SIG-M5 treated with dmso at 0.1 percent for 504 hours (cell line): Measurements from ENCODE around the gene TTLL3.
"Not testable (repeated sequence)": the region's sequence is repeated elsewhere in the genome, so short reads cannot be mapped to it uniquely, and the experiment has no call there.

Source experiments
- DNase-seq: peaks from one replicate; lab custom pipeline; 2025; ENCODE audit not compliant: unreplicated experiment; lab: John Stamatoyannopoulos, UW

Gene TTLL3

GRCh38 chr3:9809615-9810432, at the start of gene TTLL3:
TTLL3 (plus strand) TSS chr3:9810262; CDS start chr3:9810662, 400 bp downstream.
- DNase-seq = no peak

GRCh38 chr3:9760779-9761505, 49.1 kb upstream of the TTLL3 start:
- no peak for DNase-seq

- no peak for DNase-seq
Observed at GRCh38 chr3:9761919-9762318, 48.1 kb upstream of the TTLL3 start.

- no peak for DNase-seq
Observed at GRCh38 chr3:9762871-9763270, 47.2 kb upstream of the TTLL3 start.

GRCh38 chr3:9765865-9766264, 44.2 kb upstream of the TTLL3 start:
- no peak for DNase-seq

GRCh38 chr3:9767418-9767817, 42.6 kb upstream of the TTLL3 start:
- no peak for DNase-seq

GRCh38 chr3:9768141-9768775, 41.8 kb upstream of the TTLL3 start:
- DNase-seq = no peak

GRCh38 chr3:9769012-9769411, 41.0 kb upstream of the TTLL3 start:
- DNase-seq = no peak

- peak; percentile 38 for DNase-seq
Observed at GRCh38 chr3:9769426-9770275, 40.4 kb upstream of the TTLL3 start, which contains the start of gene CAMK1. CAMK1 (minus strand) TSS chr3:9769947; CDS start chr3:9767749, 2,198 bp downstream.

GRCh38 chr3:9770276-9770812, 39.7 kb upstream of the TTLL3 start:
- no peak for DNase-seq

GRCh38 chr3:9771007-9771406, 39.1 kb upstream of the TTLL3 start:
- DNase-seq = not testable (repeated sequence)

GRCh38 chr3:9776896-9777693, 33.0 kb upstream of the TTLL3 start:
- DNase-seq = no peak

GRCh38 chr3:9777694-9778021, 32.4 kb upstream of the TTLL3 start:
- DNase-seq = no peak

- peak; percentile 58 for DNase-seq
Observed at GRCh38 chr3:9778143-9779074, 31.7 kb upstream of the TTLL3 start.

GRCh38 chr3:9779075-9779593, 30.9 kb upstream of the TTLL3 start:
- peak; percentile 28 for DNase-seq

GRCh38 chr3:9779721-9780457, 30.2 kb upstream of the TTLL3 start:
- peak; percentile 98 for DNase-seq

- no peak for DNase-seq
Observed at GRCh38 chr3:9780458-9780812, 29.6 kb upstream of the TTLL3 start.

GRCh38 chr3:9780910-9781309, 29.2 kb upstream of the TTLL3 start:
- no peak for DNase-seq
